VCaP (cell line): ENCODE results near the gene SIGLEC14.

ENCODE experiments used
- H3K27ac ChIP-seq: fragments of 450-650 bp; 2 replicates; pipeline ENCODE4 v1.5.1; 2017
- TF ChIP-seq, protein P1 (sequence below): fragments of 450-650 bp; conservative IDR thresholded peaks from 2 replicates; pipeline ENCODE4 v1.5.1; 2017; ENCODE audit warnings: mild to moderate bottlenecking, moderate library complexity

SIGLEC14 gene

DNA sequence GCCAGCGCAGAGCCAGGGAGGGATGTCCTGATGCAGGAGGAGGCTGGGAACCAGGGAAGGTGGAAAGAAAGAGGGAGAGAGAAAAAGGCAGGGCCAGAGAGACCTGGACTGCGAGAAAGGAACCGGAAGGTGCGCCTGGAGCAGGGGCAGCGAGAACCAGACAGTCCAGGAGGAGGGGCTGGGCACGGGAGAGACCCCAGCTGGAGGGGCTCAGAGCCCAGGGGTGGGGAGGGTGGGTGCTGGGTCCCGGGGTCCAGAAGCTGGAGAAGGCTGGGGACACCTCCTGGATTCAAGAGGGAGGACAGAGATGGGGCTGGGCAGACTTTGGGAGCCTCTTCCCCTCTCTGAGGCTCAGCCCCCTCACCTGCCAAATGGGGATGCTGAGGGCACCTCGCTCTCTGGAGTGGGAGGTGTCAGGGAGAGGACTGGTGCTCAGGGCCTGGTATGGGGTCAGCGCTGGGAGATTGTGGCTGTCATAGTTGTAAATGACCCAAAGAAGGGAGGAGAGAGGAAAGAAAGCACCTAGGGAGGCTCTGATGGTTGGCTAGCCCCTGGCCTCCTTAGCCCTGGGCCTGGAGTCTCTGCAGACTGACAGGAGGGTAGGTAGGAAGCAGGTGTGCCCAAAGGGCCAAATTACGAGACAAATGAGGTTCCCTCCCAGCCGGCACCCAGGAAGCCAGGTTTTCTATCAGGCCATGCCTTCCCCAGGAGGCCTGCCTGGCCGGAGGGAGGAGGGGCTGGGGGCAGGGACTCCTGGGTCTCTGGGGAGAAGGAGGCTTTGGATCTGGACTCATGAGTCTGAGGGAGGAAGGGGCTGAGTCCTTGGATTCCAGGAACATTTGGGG lies 45.2 kb upstream of the SIGLEC14 start:
- peak overlapping the region; percentile 96; the same call in 1 of the 2 replicates for H3K27ac ChIP-seq
- TF ChIP-seq, protein P1, sequence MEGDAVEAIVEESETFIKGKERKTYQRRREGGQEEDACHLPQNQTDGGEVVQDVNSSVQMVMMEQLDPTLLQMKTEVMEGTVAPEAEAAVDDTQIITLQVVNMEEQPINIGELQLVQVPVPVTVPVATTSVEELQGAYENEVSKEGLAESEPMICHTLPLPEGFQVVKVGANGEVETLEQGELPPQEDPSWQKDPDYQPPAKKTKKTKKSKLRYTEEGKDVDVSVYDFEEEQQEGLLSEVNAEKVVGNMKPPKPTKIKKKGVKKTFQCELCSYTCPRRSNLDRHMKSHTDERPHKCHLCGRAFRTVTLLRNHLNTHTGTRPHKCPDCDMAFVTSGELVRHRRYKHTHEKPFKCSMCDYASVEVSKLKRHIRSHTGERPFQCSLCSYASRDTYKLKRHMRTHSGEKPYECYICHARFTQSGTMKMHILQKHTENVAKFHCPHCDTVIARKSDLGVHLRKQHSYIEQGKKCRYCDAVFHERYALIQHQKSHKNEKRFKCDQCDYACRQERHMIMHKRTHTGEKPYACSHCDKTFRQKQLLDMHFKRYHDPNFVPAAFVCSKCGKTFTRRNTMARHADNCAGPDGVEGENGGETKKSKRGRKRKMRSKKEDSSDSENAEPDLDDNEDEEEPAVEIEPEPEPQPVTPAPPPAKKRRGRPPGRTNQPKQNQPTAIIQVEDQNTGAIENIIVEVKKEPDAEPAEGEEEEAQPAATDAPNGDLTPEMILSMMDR, result no peak

GRCh38 chr19:51691074-51691583 lies 44.5 kb upstream of the SIGLEC14 start:
- peak overlapping the region; percentile 96 for H3K27ac ChIP-seq
- TF ChIP-seq, protein P1, result no peak

DNA sequence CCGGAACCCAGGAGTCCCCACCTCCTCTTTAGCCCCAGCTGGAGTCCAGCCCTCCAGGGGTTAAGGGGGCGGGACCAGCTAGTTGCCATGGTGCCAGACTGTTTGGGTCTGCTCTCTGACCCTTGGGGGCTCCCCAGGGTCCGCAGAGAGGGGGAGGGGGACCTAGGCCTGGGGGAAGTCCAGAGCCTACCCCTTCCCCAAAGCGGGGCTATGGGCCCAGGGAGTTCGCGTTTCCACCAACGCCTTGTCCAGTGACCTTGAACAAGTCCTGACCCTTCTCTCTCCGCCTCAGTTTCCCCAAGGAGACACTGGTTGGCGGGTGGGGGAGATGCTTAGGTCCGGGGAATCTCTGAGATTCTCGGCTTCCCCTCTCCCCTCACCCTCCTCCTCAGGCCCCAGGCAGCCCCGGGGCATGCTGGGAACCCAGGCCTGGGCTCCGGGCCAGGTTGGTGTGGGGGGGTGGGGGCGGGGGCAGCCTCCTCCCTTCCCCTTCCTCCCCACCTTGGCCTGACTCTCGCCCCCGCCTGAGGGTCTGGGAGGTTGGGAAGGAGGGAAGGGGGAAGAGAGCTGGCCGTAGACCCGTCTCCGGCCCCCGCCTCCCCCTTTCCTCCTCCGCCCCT lies 43.9 kb upstream of the SIGLEC14 start:
- peak overlapping the region; percentile 96 for H3K27ac ChIP-seq
- TF ChIP-seq, protein P1, result no peak

DNA sequence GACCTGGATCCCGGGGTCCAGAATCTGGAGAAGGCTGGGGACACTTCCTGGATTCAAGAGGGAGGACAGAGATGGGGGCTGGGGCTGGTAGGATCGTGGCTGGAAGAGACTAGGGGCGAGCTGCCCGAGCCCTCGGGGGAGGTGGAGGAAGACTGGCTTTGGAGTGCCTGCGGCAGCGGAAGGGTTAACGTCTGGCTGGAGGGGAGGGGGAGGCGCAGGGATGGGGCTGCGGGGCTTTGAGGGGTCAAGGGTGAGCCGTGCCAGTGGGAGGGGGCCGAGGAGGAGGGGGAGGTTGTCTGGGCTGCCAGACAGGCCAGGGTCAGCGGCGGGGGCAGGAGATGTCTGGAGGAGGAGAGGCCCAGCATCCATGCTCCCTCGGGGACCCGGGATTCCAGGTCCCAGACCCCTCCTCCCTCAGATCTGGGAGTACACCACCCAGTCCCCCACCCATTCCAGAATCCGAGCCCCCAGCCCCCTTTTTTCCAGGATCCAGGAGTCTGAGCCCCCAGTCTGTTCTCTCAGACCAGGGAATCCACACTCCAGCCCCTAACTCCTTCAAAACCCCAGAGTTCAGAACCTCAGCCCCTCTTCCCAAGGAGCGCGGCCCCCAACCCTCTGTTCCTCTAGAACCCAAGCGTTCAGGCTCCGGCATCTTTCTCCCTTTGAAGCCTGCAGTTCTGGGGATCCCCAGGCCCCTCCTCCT lies 43.3 kb upstream of the SIGLEC14 start:
- peak overlapping the region; percentile 96 for H3K27ac ChIP-seq
- TF ChIP-seq, protein P1, result no peak

DNA sequence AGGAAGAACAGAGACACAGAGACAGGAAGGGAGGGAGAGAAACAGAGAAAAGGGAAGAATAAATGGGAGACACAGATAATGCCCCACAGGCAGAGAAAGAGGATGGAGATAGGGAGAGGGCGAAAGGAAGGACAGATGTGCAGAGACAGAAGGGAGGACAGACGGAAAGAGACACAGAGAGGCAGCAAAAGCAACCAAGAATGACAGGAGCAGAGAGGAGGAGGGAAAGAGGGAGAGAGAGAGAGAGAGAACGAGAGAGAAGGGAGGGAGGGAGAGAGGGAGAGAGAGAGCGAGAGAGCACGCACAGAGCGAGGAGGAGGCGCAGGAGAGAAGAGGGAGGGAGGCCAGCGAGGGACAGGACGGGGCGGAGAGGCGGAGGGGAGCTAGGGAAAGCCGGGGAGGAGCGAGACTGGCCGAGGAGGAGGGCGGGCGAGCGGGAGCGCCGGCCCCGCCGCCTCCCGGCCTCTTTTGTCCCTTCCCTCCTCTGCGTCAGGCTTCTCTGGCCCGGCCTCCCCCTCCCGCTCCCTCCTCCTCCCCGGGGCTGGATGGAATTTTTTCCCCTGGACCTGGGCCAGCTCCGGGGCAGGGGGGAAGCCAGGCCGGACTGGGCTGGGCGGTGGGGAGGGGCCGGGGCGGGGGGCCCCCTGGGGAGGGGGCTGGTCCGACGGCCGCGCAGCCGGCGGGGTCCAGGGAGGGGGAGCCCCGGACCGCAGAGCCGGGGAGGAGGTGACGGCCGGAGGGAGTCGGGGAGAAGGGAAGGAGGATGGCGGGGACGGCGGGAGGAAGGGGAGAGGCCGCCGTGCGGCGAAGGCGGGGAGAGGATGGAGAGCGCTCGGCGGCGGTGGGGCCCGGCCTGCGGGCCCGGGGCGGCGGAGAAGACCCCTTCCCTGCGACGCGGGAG lies 42.3 kb upstream of the SIGLEC14 start:
- TF ChIP-seq, protein P1, result no peak
- H3K27ac ChIP-seq, result peak overlapping the region; percentile 96

GRCh38 chr19:51687791-51688670 lies 41.4 kb upstream of the SIGLEC14 start:
- peak overlapping the region; percentile 96 for H3K27ac ChIP-seq
- TF ChIP-seq, protein P1, result no peak
